ENCODE measurements around the gene EVA1B. TPM values are rescaled to one million over a fixed set of nuclear protein-coding genes. Genes with fewer than 3 reads are reported as not detected.

Gene EVA1B
- total RNA-seq, 4 donors from 2014 or later, result 4.4 to 19.0 (median 11.4) TPM

DNA sequence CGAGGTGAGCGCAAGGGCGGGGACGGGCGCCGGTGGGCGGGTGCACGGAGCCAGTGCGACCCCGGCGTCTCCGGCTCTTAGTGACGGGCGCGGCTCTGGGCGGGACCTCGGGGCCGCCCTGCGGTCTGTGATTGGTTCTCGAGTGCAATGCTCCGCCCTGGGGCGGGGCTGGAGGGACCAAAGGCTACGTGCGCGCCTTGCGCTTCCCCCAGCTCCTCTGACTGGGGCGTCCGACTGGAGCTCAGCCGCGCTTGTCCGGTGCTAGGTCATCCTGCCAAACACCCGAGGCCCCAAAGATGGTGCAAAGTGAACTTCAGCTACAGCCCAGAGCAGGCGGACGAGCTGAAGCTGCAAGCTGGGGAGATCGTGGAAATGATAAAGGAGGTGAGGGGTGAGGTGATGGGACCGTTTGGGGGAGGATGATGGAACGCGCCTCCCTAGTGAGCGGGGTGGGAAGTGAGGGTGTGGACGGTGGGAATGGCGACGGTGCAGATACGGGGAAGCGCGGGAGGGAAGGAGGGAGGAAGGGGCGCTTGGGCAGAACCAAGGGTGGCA lies 16.5 kb downstream of the EVA1B start:
- H3K4me1 ChIP-seq, result peaks cover 5 to 21% (median 7%) of the 10 kb centered on the region in 4 donors
- H3K36me3 ChIP-seq, result peaks cover 0 to 23% (median 0%) of the 10 kb centered on the region in 3 donors
- peak overlapping the region; percentile 85 to 95 (median 90) for H3K27ac ChIP-seq
- peak; percentile 91 to 98 (median 97) for DNase-seq
- no peaks in the 10 kb centered on the region for H3K9me3 ChIP-seq
- TF ChIP-seq POLR2A (IDR thresholded peaks at IDR 0.05) (peak; percentile 69 to 78), CTCF (IDR thresholded peaks at IDR 0.05) (no peak)
- peak overlapping the region; percentile 65 to 84 (median 82) for H3K4me3 ChIP-seq
- no peaks in the 10 kb centered on the region for H3K27me3 ChIP-seq

GRCh38 chr1:36306210-36306901 lies 17.1 kb downstream of the EVA1B start, which contains the start of gene SH3D21:
TSS of gene SH3D21 (plus strand) at chr1:36306368. CDS start at chr1:36306421, 53 bp downstream.
- H3K4me3 ChIP-seq, result peak within 1 kb of the TSS; percentile 65 to 84 (median 82)
- H3K27me3 ChIP-seq, result no peaks in the 10 kb centered on the region
- DNase-seq, result peak; percentile 48 to 88 (median 87)
- peak within 1 kb of the TSS; percentile 85 to 95 (median 90) for H3K27ac ChIP-seq
- no peaks in the 10 kb centered on the region for H3K9me3 ChIP-seq
- H3K4me1 ChIP-seq, result peaks cover 5 to 21% (median 7%) of the 10 kb centered on the region in 4 donors
- TF ChIP-seq POLR2A (IDR thresholded peaks at IDR 0.05) (peak; percentile 39 to 49), CTCF (IDR thresholded peaks at IDR 0.05) (peak in 3 of 6 experiments; percentile 3 to 17 (median 10))
- H3K36me3 ChIP-seq, result peaks cover 0 to 29% (median 0%) of the 10 kb centered on the region in 3 donors

DNA sequence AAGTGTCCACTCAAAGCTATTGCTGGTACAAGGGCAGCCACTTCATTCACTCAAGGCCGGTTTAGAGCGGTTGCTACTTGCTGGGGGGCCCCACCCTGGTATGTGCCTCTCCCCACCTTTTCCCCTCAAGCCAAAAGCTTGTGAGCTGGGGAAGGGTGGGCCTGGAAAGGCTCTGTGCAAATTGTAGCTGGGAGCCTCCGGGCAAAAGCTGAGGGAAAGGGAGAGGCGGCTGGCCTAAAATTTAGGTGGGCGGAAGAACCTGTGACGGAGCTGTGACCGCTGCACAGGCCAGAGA lies 17.6 kb downstream of the EVA1B start:
- Histone ChIP-seq H3K9me3 (no peaks in the 10 kb centered on the region), H3K27ac (peak overlapping the region; percentile 85 to 95 (median 90)), H3K4me3 (peak overlapping the region; percentile 65 to 84 (median 82)), H3K27me3 (no peaks in the 10 kb centered on the region), H3K4me1 (peaks cover 5 to 24% (median 7%) of the 10 kb centered on the region in 4 donors), H3K36me3 (peaks cover 0 to 34% (median 0%) of the 10 kb centered on the region in 3 donors)
- no peak for DNase-seq
- no peak for TF ChIP-seq CTCF (IDR thresholded peaks at IDR 0.05)
- TF ChIP-seq POLR2A (IDR thresholded peaks at IDR 0.05), result no peak

GRCh38 chr1:36304970-36305914 lies 18.2 kb downstream of the EVA1B start:
- H3K27ac ChIP-seq, result peak overlapping the region; percentile 85 to 95 (median 90)
- H3K36me3 ChIP-seq, result peaks cover 0 to 38% (median 0%) of the 10 kb centered on the region in 3 donors
- H3K4me1 ChIP-seq, result peaks cover 5 to 28% (median 7%) of the 10 kb centered on the region in 4 donors
- DNase-seq, result peak in 1 of 3 donors; percentile 76
- no peaks in the 10 kb centered on the region for H3K27me3 ChIP-seq
- H3K4me3 ChIP-seq, result peak overlapping the region in 1 of 4 donors; percentile 84
- no peaks in the 10 kb centered on the region for H3K9me3 ChIP-seq
- TF ChIP-seq CTCF (IDR thresholded peaks at IDR 0.05) (no peak), POLR2A (IDR thresholded peaks at IDR 0.05) (peak; percentile 44 to 61)

- peak overlapping the region in 2 of 4 donors; percentile 87 to 95 for H3K27ac ChIP-seq
- no peak overlapping the region for H3K4me3 ChIP-seq
- peaks cover 5 to 28% (median 7%) of the 10 kb centered on the region in 4 donors for H3K4me1 ChIP-seq
- DNase-seq, result peak in 2 of 3 donors; percentile 32 to 54
- no peaks in the 10 kb centered on the region for H3K27me3 ChIP-seq
- TF ChIP-seq POLR2A (IDR thresholded peaks at IDR 0.05), result no peak
- no peak for TF ChIP-seq CTCF (IDR thresholded peaks at IDR 0.05)
- no peaks in the 10 kb centered on the region for H3K9me3 ChIP-seq
- H3K36me3 ChIP-seq, result peaks cover 0 to 38% (median 0%) of the 10 kb centered on the region in 3 donors
Measured at GRCh38 chr1:36304521-36304920, 18.9 kb downstream of the EVA1B start.

All from Peyer's patch (tissue), 4 donors.